Measurements from ENCODE around the gene GJD3. TPM values are rescaled to one million over a fixed set of nuclear protein-coding genes. Genes with fewer than 3 reads are reported as not detected.
A peak's percentile ranks its signal among the peaks of the same experiment; 100 is the strongest.

The GJD3 gene
- total RNA-seq, 1 donor from 2014 or later: not detected

- peak; percentile 80 for DNase-seq (ENCODE audit: low spot score)
Observed at GRCh38 chr17:40323391-40324381, 40.9 kb downstream of the GJD3 start.

- peak; percentile 83 for DNase-seq (ENCODE audit: low spot score)
Observed at GRCh38 chr17:40322358-40323315, 41.9 kb downstream of the GJD3 start.

- peak; percentile 23 for DNase-seq (ENCODE audit: low spot score)
Observed at GRCh38 chr17:40321961-40322357, 42.6 kb downstream of the GJD3 start.

GRCh38 chr17:40321524-40321929, 43.0 kb downstream of the GJD3 start:
- DNase-seq (ENCODE audit: low spot score): no peak

GRCh38 chr17:40320756-40321523, 43.6 kb downstream of the GJD3 start:
- peak; percentile 83 for DNase-seq (ENCODE audit: low spot score)

- DNase-seq (ENCODE audit: low spot score): no peak
Observed at GRCh38 chr17:40319651-40320540, 44.6 kb downstream of the GJD3 start.

GRCh38 chr17:40318830-40319391, 45.6 kb downstream of the GJD3 start:
- no peak for DNase-seq (ENCODE audit: low spot score)

- DNase-seq (ENCODE audit: low spot score): peak; percentile 99
Observed at GRCh38 chr17:40317880-40318829, 46.4 kb downstream of the GJD3 start.

GRCh38 chr17:40317345-40317873, 47.1 kb downstream of the GJD3 start:
- peak; percentile 83 for DNase-seq (ENCODE audit: low spot score)

- peak; percentile 90 for DNase-seq (ENCODE audit: low spot score)
Observed at GRCh38 chr17:40316571-40317344, 47.8 kb downstream of the GJD3 start.

GRCh38 chr17:40315678-40316570, 48.6 kb downstream of the GJD3 start:
- DNase-seq (ENCODE audit: low spot score): peak; percentile 74

GRCh38 chr17:40315206-40315605, 49.3 kb downstream of the GJD3 start:
- no peak for DNase-seq (ENCODE audit: low spot score)

- DNase-seq (ENCODE audit: low spot score): peak; percentile 71
Observed at GRCh38 chr17:40314584-40314956, 50.0 kb downstream of the GJD3 start.

GRCh38 chr17:40313668-40314583, 50.6 kb downstream of the GJD3 start:
- no peak for DNase-seq (ENCODE audit: low spot score)

Data from umbilical cord (tissue), 2 donors.